NCI-H2196 (cell line): Measurements from ENCODE around the gene COMP.
A peak's percentile ranks its signal among the peaks of the same experiment; 100 is the strongest.
"Not testable (repeated sequence)": the region's sequence is repeated elsewhere in the genome, so short reads cannot be mapped to it uniquely, and the experiment has no call there.

Experiments
- DNase-seq: peaks from one replicate; lab custom pipeline; 2025; ENCODE audit not compliant: unreplicated experiment; lab: John Stamatoyannopoulos, UW

The COMP gene

GRCh38 chr19:18749362-18750231 lies 41.5 kb downstream of the COMP start:
- no peak for DNase-seq

GRCh38 chr19:18746401-18747325 lies 44.4 kb downstream of the COMP start:
- no peak for DNase-seq

- no peak for DNase-seq
Observed at GRCh38 chr19:18745931-18746330, 45.2 kb downstream of the COMP start.

- DNase-seq, result no peak
Observed at GRCh38 chr19:18745012-18745735, 45.9 kb downstream of the COMP start.

GRCh38 chr19:18743784-18744418 lies 47.2 kb downstream of the COMP start:
- DNase-seq, result no peak

- peak; percentile 31 for DNase-seq
Observed at GRCh38 chr19:18742838-18743783, 48.0 kb downstream of the COMP start.

- DNase-seq, result no peak
Observed at GRCh38 chr19:18742324-18742723, 48.8 kb downstream of the COMP start.

GRCh38 chr19:18741124-18742121 lies 49.7 kb downstream of the COMP start:
- peak; percentile 93 for DNase-seq

- DNase-seq, result no peak
Observed at GRCh38 chr19:18738961-18739690, 52.0 kb downstream of the COMP start.

GRCh38 chr19:18737954-18738351 lies 53.2 kb downstream of the COMP start:
- no peak for DNase-seq

GRCh38 chr19:18737337-18737953 lies 53.7 kb downstream of the COMP start:
- no peak for DNase-seq

- peak; percentile 31 for DNase-seq
Observed at GRCh38 chr19:18736415-18737336, 54.4 kb downstream of the COMP start.

- DNase-seq, result no peak
Observed at GRCh38 chr19:18735752-18736151, 55.4 kb downstream of the COMP start.

- DNase-seq, result no peak
Observed at GRCh38 chr19:18735324-18735723, 55.8 kb downstream of the COMP start.

GRCh38 chr19:18733762-18734332 lies 57.3 kb downstream of the COMP start:
- DNase-seq, result not testable (repeated sequence)

- no peak for DNase-seq
Observed at GRCh38 chr19:18733196-18733647, 57.9 kb downstream of the COMP start.
